ENCODE results near the gene PLEKHA6. TPM values are rescaled to one million over a fixed set of nuclear protein-coding genes. Genes with fewer than 3 reads are reported as not detected.

Gene PLEKHA6
- total and polyA plus RNA-seq, 2 of the 8 experiments (the other 6 are each of a cell fraction or from before 2014, with no cell fraction given) = 4.8 to 20.2 TPM

GRCh38 chr1:204268101-204268500 lies 91.6 kb downstream of the PLEKHA6 start:
- no peak for DNase-seq (ENCODE audit: low read depth in 1 of 2, low spot score in 2 of 2)
- H2AK5ac ChIP-seq (ENCODE audit: low read depth, low read length) = no peak overlapping the region
- no peak overlapping the region for H4K5ac ChIP-seq (ENCODE audit: insufficient read length, low read depth, low read length)
- ChIA-PET CTCF (ENCODE audit: partially characterized antibody) (interaction anchor here (1.5 to 26.5 kb wide), 6 partner anchors 6 to 106 kb away, joined by 3 to 335 read pairs (median 104); partner anchors contain the start of gene PLEKHA6), POLR2A (ENCODE audit: partially characterized antibody) (no interaction called here)
- H3K4me1 ChIP-seq (replicated peaks in 1 of 4; ENCODE audit: control insufficient read depth in 3 of 4, insufficient read depth in 4 of 4, low read length in 3 of 4) = no peaks in the 10 kb centered on the region
- no peak overlapping the region for H3K4me3 ChIP-seq (ENCODE audit: extremely low read depth in 1 of 4, insufficient read depth in 2 of 4, low read depth in 3 of 4, low read length in 4 of 4)
- no peak overlapping the region for H3K23ac ChIP-seq (ENCODE audit: insufficient read length)
- no peak overlapping the region for H2BK20ac ChIP-seq (ENCODE audit: low read length)
- no peak overlapping the region for H3K4me2 ChIP-seq (ENCODE audit: insufficient read depth in 1 of 2, low read depth in 2 of 2, low read length in 2 of 2)
- H4K91ac ChIP-seq (replicated peaks; ENCODE audit: insufficient read length, low read length) = no peak overlapping the region
- H2AFZ ChIP-seq (ENCODE audit: low read length) = no peak overlapping the region
- no peak overlapping the region for H3K56ac ChIP-seq (replicated peaks; ENCODE audit: insufficient read length, low read depth, low read length)
- FAIRE-seq = no peak
- H2BK15ac ChIP-seq (ENCODE audit: low read length) = no peak overlapping the region
- no peaks in the 10 kb centered on the region for H3K79me1 ChIP-seq (ENCODE audit: low read depth, low read length)
- no peak overlapping the region for H3K18ac ChIP-seq (ENCODE audit: extremely low read depth, low read length)
- H2BK12ac ChIP-seq (ENCODE audit: low read depth, low read length) = no peak overlapping the region
- no peak overlapping the region for H3K4ac ChIP-seq (replicated peaks; ENCODE audit: insufficient read length, low read depth, low read length)
- H3K9me3 ChIP-seq (ENCODE audit: insufficient read depth in 2 of 2, low read depth in 1 of 2, low read length in 1 of 2) = no peaks in the 10 kb centered on the region
- H3K27me3 ChIP-seq (replicated peaks in 1 of 4; ENCODE audit: control insufficient read depth in 3 of 4, extremely low read depth in 1 of 4, insufficient read depth in 3 of 4, low read length in 3 of 4) = no peaks in the 10 kb centered on the region
- H3K79me2 ChIP-seq (ENCODE audit: control insufficient read depth in 1 of 2, insufficient read depth in 2 of 2, low read length in 2 of 2) = no peaks in the 10 kb centered on the region
- no peak overlapping the region for H2BK120ac ChIP-seq (replicated peaks; ENCODE audit: low read depth, low read length)
- H4K20me1 ChIP-seq (replicated peaks in 1 of 2; ENCODE audit: control insufficient read depth in 1 of 2, insufficient read depth in 2 of 2, low read length in 2 of 2) = peaks cover 0 to 3% of the 10 kb centered on the region in 2 experiments
- H3K36me3 ChIP-seq (ENCODE audit: control insufficient read depth in 2 of 4, insufficient read depth in 4 of 4, low read length in 3 of 4) = peaks cover 0 to 4% (median 0%) of the 10 kb centered on the region in 4 experiments; a peak in 1 of 8 replicates
- no peak overlapping the region for H3K14ac ChIP-seq (ENCODE audit: insufficient read length)
- H4K8ac ChIP-seq (ENCODE audit: extremely low read depth, insufficient read depth, low read length) = no peak overlapping the region
- H3K23me2 ChIP-seq (ENCODE audit: low read depth, low read length) = no peaks in the 10 kb centered on the region
- H2BK5ac ChIP-seq (ENCODE audit: low read depth, low read length) = no peak overlapping the region
- no peak overlapping the region for H3K9ac ChIP-seq (replicated peaks in 1 of 4; ENCODE audit: extremely low read depth in 1 of 4, low read depth in 3 of 4, low read length in 3 of 4)
- WGBS, 2 experiments (ENCODE audit: extremely low coverage in 1 of 2, insufficient coverage in 1 of 2, insufficient read length in 1 of 2, insufficient replicate concordance in 2 of 2, low coverage in 1 of 2, low lambda C conversion rate in 2 of 2, missing lambda C conversion rate in 1 of 2) = 85% methylated on average over 9 of the region's 9 CpGs; no CpG with 5 or more reads in 1 of the 2 experiments
- H3K27ac ChIP-seq (ENCODE audit: low read depth, low read length) = no peak overlapping the region
- no peak for TF ChIP-seq KDM5A (IDR thresholded peaks at IDR 0.05; ENCODE audit: low read length)
- TF ChIP-seq ASH2L (IDR thresholded peaks at IDR 0.05; ENCODE audit: low read length) = no peak
- no peak for TF ChIP-seq EGR1 (IDR thresholded peaks at IDR 0.05; ENCODE audit: borderline replicate concordance, low read depth, low read length)
- TF ChIP-seq, protein P1, sequence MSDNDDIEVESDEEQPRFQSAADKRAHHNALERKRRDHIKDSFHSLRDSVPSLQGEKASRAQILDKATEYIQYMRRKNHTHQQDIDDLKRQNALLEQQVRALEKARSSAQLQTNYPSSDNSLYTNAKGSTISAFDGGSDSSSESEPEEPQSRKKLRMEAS (IDR thresholded peaks at IDR 0.05) = no peak
- TF ChIP-seq, protein P2, sequence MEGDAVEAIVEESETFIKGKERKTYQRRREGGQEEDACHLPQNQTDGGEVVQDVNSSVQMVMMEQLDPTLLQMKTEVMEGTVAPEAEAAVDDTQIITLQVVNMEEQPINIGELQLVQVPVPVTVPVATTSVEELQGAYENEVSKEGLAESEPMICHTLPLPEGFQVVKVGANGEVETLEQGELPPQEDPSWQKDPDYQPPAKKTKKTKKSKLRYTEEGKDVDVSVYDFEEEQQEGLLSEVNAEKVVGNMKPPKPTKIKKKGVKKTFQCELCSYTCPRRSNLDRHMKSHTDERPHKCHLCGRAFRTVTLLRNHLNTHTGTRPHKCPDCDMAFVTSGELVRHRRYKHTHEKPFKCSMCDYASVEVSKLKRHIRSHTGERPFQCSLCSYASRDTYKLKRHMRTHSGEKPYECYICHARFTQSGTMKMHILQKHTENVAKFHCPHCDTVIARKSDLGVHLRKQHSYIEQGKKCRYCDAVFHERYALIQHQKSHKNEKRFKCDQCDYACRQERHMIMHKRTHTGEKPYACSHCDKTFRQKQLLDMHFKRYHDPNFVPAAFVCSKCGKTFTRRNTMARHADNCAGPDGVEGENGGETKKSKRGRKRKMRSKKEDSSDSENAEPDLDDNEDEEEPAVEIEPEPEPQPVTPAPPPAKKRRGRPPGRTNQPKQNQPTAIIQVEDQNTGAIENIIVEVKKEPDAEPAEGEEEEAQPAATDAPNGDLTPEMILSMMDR (IDR thresholded peaks at IDR 0.05; ENCODE audit: control extremely low read depth in 1 of 3, insufficient read depth in 1 of 3, low read depth in 1 of 3, low read length in 3 of 3) = no peak
- no peak for TF ChIP-seq SIN3A (conservative IDR thresholded peaks at IDR 0.05 in 1 of 2, IDR thresholded peaks at IDR 0.05 in 1 of 2; ENCODE audit: low read depth in 1 of 2, low read length in 2 of 2)
- TF ChIP-seq PHF8 (conservative IDR thresholded peaks at IDR 0.05; ENCODE audit: low read depth, low read length) = no peak
- no peak for TF ChIP-seq CHD2 (IDR thresholded peaks at IDR 0.05; ENCODE audit: low read length)
- TF ChIP-seq HDAC6 (IDR thresholded peaks at IDR 0.05; ENCODE audit: low read depth, low read length) = no peak
